Measurements from ENCODE around the gene MRPS21. TPM values are rescaled to one million over a fixed set of nuclear protein-coding genes. Genes with fewer than 3 reads are reported as not detected.

The MRPS21 gene
- total RNA-seq, 3 donors from 2014 or later = 40.5 to 55.1 (median 45.1) TPM

- DNase-seq (ENCODE audit: low spot score in 2 of 2) = no peak
- H3K4me1 ChIP-seq = peaks cover 0 to 6% of the 10 kb centered on the region in 2 donors
- no peaks in the 10 kb centered on the region for H3K27me3 ChIP-seq
- no peak for TF ChIP-seq POLR2AphosphoS5 (IDR thresholded peaks at IDR 0.05)
- no peak for TF ChIP-seq POLR2A (IDR thresholded peaks at IDR 0.05)
- TF ChIP-seq, protein P1, sequence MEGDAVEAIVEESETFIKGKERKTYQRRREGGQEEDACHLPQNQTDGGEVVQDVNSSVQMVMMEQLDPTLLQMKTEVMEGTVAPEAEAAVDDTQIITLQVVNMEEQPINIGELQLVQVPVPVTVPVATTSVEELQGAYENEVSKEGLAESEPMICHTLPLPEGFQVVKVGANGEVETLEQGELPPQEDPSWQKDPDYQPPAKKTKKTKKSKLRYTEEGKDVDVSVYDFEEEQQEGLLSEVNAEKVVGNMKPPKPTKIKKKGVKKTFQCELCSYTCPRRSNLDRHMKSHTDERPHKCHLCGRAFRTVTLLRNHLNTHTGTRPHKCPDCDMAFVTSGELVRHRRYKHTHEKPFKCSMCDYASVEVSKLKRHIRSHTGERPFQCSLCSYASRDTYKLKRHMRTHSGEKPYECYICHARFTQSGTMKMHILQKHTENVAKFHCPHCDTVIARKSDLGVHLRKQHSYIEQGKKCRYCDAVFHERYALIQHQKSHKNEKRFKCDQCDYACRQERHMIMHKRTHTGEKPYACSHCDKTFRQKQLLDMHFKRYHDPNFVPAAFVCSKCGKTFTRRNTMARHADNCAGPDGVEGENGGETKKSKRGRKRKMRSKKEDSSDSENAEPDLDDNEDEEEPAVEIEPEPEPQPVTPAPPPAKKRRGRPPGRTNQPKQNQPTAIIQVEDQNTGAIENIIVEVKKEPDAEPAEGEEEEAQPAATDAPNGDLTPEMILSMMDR (IDR thresholded peaks at IDR 0.05) = no peak
- no peaks in the 10 kb centered on the region for H3K9me3 ChIP-seq
- no peaks in the 10 kb centered on the region for H3K36me3 ChIP-seq
- H3K4me3 ChIP-seq = no peak overlapping the region
- intact Hi-C loops (cut with DNase I; ENCODE audit: low total_unique reads) = no loop called here
- peak overlapping the region; percentile 89 to 91 for H3K27ac ChIP-seq
These were observed 13.4 kb upstream of the MRPS21 start for GRCh38 chr1:150280138-150280707.

- peak in 1 of 2 donors; percentile 50 for DNase-seq (ENCODE audit: low spot score in 2 of 2)
- Histone ChIP-seq H3K4me3 (peak overlapping the region; percentile 43 to 75 (median 59)), H3K9me3 (no peaks in the 10 kb centered on the region), H3K36me3 (peaks cover 2% of the 10 kb centered on the region), H3K4me1 (peaks cover 0 to 6% of the 10 kb centered on the region in 2 donors), H3K27me3 (no peaks in the 10 kb centered on the region), H3K27ac (peak overlapping the region; percentile 89 to 91)
- intact Hi-C loops (cut with DNase I; ENCODE audit: low total_unique reads) = no loop called here
- TF ChIP-seq POLR2A (IDR thresholded peaks at IDR 0.05) (no peak), POLR2AphosphoS5 (IDR thresholded peaks at IDR 0.05) (peak in 1 of 3 donors; percentile 43)
- TF ChIP-seq, protein P1 (IDR thresholded peaks at IDR 0.05) = peak; percentile 62 to 70 (median 68)
These were observed 12.4 kb upstream of the MRPS21 start for GRCh38 chr1:150281221-150281757.

GRCh38 chr1:150281758-150282557 lies 11.7 kb upstream of the MRPS21 start, which contains the start of gene CIART:
Gene CIART (plus strand): TSS chr1:150282554. CDS start chr1:150283268, 714 bp downstream.
- Histone ChIP-seq H3K36me3 (peaks cover 6% of the 10 kb centered on the region), H3K4me1 (peaks cover 0 to 6% of the 10 kb centered on the region in 2 donors), H3K27ac (peak within 1 kb of the TSS; percentile 89 to 91), H3K27me3 (no peaks in the 10 kb centered on the region), H3K4me3 (peak within 1 kb of the TSS; percentile 43 to 75 (median 59)), H3K9me3 (no peaks in the 10 kb centered on the region)
- intact Hi-C loops (cut with DNase I; ENCODE audit: low total_unique reads) = no loop called here
- DNase-seq (ENCODE audit: low spot score in 2 of 2) = peak; percentile 92 to 98
- TF ChIP-seq POLR2AphosphoS5 (IDR thresholded peaks at IDR 0.05) = peak; percentile 40 to 81 (median 67)
- TF ChIP-seq, protein P1 (IDR thresholded peaks at IDR 0.05) = no peak

DNA sequence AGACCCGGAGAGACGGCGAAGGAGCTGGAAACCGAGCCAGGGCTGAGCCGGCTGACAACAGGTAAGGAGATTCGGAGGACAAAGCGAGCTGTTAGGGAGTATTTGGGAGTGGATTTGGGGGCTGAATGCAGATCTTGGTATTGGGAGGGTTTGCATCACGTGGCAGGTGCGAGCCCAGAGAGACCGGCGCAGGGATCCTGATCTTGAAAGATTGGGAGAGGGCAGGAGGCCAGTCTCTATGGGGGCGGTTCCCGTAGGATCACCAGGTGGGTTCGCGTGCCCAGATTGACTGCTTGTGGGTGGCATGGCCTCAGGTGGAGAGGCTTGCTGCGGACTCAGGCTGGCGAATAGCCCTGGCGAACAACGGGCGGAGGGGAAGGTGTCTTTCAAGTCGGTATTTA lies 11.1 kb upstream of the MRPS21 start:
- intact Hi-C loops (cut with DNase I; ENCODE audit: low total_unique reads) = no loop called here
- H3K4me1 ChIP-seq = peaks cover 0 to 6% of the 10 kb centered on the region in 2 donors
- DNase-seq (ENCODE audit: low spot score in 2 of 2) = peak; percentile 56 to 60
- H3K9me3 ChIP-seq = no peaks in the 10 kb centered on the region
- no peaks in the 10 kb centered on the region for H3K27me3 ChIP-seq
- TF ChIP-seq POLR2AphosphoS5 (IDR thresholded peaks at IDR 0.05) = peak in 2 of 3 donors; percentile 2 to 24
- TF ChIP-seq, protein P1 (IDR thresholded peaks at IDR 0.05) = no peak
- peaks cover 6% of the 10 kb centered on the region for H3K36me3 ChIP-seq
- peak overlapping the region; percentile 43 to 75 (median 59) for H3K4me3 ChIP-seq
- H3K27ac ChIP-seq = peak overlapping the region; percentile 85 to 91

Data from breast epithelium (tissue), 4 donors.